Sciatic nerve (tissue), 2 donors: ENCODE data around the gene POLR3B. TPM values are rescaled to one million over a fixed set of nuclear protein-coding genes. Genes with fewer than 3 reads are reported as not detected.
A peak's percentile ranks its signal among the peaks of the same experiment; 100 is the strongest.
"Not testable (repeated sequence)": the region's sequence is repeated elsewhere in the genome, so short reads cannot be mapped to it uniquely, and the experiment has no call there.

Experiments used
- ATAC-seq: fragments of 200-7000 bp; cut with Tn5 transposase; one replicate; pipeline ENCODE4 v1.9.1; 2020; ENCODE audit warnings: mild to moderate bottlenecking, moderate library complexity
- DNase-seq: peaks from one replicate; pipeline ENCODE4 v3.0.0-alpha.2; 2020; ENCODE audit warnings: low spot score
- intact Hi-C: fragments of 100-400 bp; cut with DNase I; formaldehyde crosslinking; loops from one replicate; pipeline ENCODE4 v1.14.2; 2022
- total RNA-seq: library from RNA; stranded (reverse); fragmentation: NEBNext Ultra II Directional; extraction: Animal tissue kit (Norgen Biotek cat#: 25700); gene quantifications from one replicate; pipeline ENCODE4 v1.2.1, GENCODE V29; 2021
- donor health status: DM: no; HTN: no; CAD: no.
- donor health status: DM: no; HTN: no; CAD: no.

Gene POLR3B
- 6.1 TPM for total RNA-seq

DNA sequence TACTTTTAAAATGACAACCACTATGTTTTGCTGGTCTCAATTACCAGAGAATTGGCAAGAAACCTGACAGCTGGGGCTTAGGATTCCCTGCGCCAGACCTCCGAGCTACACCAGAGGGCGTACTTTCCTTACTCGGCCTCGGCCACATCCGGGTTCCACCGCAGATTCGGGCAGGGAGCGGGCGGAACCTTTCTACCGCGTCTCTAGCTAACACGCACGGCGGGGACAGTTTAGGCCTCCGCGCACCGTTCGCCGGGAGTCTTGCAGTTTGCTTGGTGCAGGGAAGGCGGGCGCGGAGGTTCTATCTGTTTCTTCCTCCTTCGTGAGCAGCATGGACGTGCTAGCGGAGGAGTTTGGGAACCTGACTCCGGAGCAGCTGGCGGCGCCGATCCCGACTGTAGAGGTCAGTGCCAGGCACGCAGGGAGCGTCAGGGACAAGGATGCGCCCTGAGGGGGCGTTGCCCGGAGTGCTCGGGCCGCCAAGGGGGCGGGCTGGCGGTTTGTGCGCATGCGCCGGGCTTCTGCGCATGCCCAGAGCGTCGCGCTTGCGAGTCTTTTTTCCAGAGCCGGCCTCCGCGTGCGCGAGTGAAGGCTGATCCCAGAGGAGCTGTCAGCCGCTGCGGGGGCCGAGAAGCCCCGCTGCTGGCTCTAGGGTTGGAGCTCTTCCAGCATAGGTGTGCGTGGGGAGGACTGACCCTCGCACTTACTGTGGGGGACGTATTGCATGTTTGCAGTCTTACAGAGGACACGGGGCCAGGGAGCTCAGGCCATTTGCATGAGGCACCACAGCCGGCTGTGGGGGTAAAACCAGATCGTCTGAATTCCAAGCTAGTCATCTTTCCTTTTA lies at the start of gene POLR3B:
POLR3B (plus strand) TSS at position 200 of the 847 bp plus-strand sequence; CDS start at position 332, 132 bp downstream.
- intact Hi-C loops, result loop anchor here (2.0 to 10.0 kb wide), 2 partner anchors 77 to 123 kb away; no protein-coding TSS in a partner anchor
- ATAC-seq (peak; percentile 98), DNase-seq (peak; percentile 97)

DNA sequence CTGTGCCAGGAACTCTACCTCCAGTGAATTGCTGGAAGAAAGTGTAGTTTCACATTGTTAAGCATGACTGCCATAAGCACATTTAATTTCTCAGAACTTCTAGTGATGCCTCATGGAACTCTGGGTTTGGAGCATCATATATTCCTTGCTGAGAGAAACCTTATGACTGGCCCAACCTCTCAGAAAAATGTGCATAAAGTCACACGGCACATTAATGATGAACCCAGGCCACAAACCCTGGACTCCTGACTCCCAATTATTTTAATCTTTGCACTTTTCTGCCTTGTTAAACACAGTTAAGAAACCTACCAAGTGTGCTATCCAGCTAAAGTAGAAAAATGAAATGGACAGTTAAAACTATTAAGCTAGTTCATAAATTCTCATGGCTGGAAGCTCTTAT lies 49.4 kb upstream of the POLR3B start:
- ATAC-seq, result no peak
- intact Hi-C loops, result no loop called here
- DNase-seq, result no peak

DNA sequence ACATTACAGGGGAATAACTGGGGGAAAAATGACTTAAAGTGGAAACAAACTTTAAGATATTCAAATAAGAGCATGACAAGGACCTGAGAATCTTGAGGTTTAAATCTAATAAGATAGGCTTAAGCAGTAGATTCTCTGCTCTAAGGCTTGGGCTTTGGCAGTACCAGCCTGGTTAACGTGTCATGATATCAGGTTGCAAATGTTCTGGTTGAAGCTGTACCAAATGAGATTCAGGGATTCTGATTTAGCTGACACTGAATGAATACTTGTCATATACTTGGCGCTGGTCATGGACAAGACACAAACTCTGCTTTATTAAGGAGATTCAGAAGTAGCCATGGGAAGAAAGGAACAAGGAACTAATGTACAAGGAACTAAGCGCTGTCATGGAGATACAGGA lies 48.9 kb upstream of the POLR3B start:
- ATAC-seq (no peak), DNase-seq (no peak)
- intact Hi-C loops, result no loop called here

DNA sequence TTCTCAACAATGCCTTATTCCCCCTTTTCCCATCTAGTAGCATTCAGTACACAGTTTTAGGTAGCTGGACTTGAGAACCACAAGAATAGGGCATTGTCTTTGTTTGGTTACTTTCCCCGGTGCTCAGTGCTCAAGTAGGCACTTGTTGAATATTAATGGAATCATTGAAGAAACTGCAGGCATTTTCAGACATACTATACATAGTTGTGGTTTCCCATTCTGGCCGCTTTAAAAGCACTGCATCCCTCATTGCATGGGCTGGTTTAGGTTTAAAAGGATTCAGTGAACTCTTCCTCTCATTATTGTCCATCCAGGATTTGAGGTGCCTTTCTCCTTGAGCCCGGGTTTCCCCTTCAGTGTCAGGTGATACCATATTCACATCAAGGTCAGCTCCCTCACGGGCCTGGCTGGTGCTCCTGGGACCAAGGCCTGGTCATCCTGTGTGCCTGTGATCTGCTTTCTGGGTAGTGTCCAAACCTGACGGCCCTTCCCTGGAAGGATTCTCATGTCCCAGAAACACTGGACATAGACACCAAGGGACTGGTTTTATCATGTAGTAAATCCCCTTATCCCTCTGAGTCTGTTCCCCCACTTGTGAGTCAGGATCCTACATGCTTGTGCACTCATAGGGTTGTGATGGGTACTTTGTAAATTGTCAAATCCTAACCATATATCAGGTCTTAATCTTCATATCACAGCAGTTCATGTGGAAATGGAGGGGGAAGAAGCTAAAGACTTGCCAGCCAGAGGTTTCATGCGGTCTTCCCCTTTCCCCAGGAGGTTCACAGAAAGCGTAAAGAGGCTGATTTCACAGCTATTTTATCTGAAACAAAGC lies 47.7 kb upstream of the POLR3B start:
- peak; percentile 25 for ATAC-seq
- DNase-seq, result no peak
- intact Hi-C loops, result no loop called here

DNA sequence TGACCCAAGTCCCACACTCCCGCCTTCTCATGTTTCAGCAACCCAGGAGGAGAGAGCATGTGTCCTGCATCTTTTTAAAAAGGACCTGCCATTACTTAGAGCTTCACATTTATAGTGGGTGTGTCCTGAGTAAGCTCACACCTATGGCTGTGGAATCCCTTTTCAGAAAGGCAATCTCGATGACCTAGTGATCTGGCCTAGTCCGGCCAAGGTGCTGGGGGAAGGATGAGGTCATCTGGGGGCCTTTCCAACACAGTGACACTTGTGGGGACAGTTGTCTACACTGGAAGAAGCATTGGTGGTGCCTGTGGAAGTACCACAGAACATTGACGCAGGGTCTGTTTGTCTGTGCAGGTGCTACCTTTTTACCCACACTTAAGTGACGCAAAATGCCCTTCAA lies 46.9 kb upstream of the POLR3B start:
- ATAC-seq (no peak), DNase-seq (no peak)
- intact Hi-C loops, result no loop called here

DNA sequence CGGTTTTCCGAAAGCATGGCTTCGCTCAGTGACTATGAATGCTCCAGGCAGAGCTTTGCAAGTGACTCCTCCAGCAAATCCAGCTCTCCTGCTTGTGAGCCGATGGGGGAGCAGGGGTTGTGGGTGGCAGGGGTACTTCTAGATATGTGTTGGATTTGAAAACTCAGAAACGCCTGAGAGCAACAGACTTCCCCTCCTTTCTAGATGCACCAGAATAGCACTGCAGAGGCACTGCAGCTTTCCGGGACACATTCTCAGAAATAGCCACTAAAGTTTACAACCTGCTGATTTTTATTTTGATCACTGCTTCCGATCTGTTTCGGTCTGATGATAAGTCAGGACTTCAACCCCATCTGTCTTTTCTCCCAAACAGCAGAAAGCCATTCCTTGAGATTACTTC lies 46.4 kb upstream of the POLR3B start:
- intact Hi-C loops, result no loop called here
- ATAC-seq, result no peak
- no peak for DNase-seq

DNA sequence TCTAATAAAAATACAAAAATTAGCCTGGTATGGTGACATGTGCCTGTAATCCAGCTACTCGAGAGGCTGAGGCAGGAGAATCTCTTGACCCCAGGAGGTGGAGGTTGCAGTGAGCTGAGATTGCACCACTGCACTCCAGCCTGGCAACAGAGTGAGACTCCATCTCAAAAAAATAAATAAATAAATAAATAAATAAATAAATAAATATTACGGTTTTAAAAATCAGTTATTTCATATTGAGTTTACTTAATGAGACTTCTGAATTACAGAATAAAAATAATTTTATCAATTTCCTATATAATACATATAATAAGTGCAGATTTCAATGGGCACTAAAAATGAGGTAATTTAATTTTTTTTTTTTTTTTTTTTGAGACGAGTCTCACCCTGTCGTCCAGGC lies 44.1 kb upstream of the POLR3B start:
- ATAC-seq, DNase-seq, intact Hi-C loops: not testable (repeated sequence)

DNA sequence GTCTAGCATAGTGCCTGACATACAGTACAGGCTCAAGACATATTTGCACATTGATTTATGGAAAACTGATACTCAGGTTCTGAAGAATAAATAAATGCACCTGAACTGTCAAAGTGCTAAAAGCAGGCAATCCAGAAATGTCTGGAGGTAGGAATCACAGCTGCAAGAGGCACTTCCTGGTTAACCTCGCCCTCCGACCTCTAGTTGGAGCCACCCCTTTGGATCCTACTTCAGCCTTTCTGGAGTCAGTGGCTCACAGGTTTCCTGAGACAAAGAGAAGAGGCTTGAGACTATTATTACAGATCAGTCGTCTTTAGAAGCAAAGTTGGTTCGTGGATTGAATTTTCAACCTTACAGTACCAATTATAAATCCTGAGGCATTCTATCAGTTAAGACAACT lies 42.0 kb upstream of the POLR3B start:
- intact Hi-C loops, result no loop called here
- DNase-seq (no peak), ATAC-seq (no peak)

DNA sequence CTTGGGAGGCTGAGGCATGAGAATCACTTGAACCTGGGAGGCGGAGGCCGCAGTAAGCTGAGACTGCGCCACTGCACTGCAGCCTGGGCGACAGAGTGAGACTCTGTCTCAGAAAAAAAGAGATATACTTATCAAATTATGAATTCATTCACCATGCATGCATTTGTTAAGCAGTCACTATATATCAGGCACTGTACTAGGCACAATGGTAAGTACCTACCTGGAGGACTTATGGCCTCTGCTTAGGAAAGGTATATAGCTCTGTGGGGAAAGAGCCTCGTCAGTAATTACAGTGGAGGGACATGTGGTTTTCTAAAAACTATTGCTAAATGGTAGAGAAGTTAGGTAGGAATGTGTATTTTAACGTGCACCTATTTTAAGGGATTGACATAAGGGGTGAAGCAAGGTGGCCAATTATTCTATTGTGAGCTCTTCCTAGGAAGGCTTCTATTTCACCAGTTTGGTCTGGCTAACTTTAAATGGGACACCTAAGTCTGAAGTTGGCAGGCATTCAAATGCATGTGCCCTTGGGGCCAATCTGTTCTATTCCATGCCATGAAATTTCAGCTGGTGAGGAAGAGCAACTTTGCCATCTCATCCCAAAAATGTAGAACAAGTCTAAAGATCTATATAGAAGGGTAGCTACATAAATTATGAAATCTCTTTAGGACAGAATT lies 40.0 kb upstream of the POLR3B start:
- no peak for DNase-seq
- no peak for ATAC-seq
- intact Hi-C loops, result no loop called here

DNA sequence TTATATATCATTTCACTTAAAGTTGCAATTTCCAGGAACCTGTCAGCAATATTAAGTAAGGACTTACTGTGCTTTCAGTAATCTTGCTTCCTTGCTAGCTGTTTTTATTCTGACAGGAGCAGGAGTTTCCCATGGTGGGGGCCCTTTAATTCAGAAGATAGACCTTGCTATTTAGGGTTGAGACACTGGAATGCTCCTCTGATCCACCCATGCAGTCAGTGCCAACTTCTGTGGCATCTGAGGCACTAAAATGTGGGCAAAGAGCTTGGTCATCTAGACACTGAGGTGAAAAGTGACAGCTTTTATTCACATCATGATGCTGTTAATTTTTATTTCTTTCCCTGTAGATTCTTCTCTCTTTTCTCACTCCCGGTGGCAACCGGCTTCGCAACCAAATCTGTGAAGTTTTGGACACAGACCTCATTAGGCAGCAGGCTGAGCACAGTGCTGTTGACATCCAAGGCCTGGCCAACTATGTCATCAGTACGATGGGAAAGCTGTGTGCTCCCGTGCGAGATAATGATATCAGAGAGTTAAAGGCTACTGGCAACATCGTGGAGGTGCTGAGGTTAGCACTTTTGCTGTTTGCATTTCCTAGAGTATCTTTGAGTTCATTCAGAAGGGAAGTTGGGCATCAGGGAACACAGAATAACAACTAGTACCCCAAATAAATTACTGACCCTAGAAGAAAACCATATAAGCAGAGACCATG lies 36.3 kb upstream of the POLR3B start:
- intact Hi-C loops, result no loop called here
- ATAC-seq, result no peak

DNA sequence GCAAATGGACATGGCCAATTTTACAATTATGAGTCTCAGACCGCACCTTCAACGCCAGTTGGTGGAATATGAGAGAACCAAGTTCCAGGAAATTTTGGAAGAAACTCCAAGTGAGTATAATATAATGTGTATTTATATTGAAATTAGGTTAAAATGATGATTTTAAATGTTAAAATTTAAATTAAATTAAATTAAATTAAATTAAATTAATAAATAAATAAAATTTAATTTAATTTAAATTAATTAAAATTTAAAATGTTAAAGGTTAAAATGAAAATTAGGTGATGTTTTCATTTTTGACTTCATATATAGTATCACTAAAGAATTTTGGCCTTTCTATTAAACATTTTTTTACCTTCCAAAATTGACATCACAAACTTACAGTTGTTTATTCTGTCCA lies 34.0 kb upstream of the POLR3B start:
- no peak for ATAC-seq
- no peak for DNase-seq
- intact Hi-C loops, result no loop called here

More for the DNA sequence above, 36.3 kb upstream of the POLR3B start:
- no peak for DNase-seq

DNA sequence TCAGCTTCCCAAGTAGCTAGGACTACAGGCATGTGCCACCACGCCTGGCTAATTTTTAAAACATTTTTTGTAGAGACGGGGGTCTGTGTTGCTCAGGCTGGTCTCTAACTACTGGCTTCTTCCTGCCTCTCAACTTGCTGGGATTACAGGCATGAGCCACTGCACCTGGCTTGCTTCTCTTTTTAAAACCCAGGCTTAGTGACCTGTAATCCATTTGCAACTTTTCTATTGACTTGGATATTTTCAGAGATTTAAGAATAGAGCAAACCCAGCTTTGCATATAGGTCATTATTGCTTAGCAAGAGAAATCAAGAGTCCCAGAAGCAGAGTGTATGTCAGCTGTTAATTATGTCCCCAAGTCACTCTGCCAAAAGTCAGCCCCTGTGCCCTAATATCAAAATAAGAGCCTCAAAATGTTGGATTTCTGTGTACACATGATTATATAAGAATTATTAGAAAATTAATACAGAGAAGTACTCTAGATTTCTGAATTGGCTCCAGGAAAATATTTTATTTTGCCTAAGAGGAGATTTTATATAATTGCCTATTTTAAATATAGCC lies 30.2 kb upstream of the POLR3B start:
- ATAC-seq, result no peak
- no peak for DNase-seq
- intact Hi-C loops, result no loop called here

DNA sequence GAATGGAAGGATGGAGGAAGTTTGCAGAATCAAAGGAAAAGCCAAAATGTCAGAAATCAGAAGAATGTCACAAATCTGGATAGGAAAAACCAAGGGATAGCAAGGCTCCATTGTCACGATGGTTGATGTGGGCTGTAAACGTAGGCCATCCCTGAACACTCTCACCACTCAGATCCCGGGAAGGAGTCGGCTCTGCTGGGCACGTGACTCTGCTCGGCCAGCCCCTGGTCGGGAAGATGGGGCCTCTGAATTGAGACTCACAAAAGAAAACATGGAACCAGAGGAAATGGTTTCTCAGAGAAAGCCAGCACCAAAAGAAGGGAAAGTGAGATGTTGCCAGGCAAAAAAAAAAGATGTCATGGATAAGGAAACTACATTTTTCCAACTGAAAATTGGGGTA lies 28.8 kb upstream of the POLR3B start:
- ATAC-seq (no peak), DNase-seq (no peak)
- intact Hi-C loops, result no loop called here

DNA sequence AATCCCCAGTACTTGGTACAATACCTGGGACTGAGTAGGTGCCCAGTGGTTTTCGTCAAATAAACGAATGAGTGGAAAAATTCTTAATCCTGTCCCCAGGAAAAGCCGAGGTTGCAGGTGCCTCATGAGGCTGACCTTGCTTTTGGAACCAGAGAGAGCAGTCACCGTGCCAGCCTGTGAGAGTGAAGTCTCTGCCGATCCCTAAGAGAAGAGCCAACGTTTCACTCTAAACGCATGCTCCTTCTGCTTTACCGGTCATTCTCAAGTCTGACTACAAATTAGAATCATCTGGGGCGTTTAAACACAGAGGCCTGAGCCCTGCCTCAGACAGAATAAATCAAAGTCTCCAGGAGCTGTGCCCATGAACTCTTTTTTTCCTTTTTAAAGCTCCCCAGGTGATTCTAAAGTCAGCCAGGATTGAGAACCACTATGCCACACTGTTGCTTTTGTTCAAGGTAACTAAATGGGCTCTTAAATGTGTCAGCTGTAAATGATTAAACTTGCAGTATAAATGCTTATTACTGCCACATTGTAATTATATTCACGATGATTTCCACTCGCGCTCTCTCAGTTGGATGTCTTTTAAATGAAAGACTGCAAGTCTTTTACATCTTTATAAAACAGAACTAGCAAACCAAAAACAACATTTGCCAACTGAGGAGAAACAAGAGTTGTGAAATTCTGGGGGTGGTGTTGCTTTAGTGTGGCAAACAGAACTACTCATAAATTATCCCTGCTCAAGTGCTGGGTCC lies 28.1 kb upstream of the POLR3B start:
- DNase-seq (no peak), ATAC-seq (peak; percentile 49)

DNA sequence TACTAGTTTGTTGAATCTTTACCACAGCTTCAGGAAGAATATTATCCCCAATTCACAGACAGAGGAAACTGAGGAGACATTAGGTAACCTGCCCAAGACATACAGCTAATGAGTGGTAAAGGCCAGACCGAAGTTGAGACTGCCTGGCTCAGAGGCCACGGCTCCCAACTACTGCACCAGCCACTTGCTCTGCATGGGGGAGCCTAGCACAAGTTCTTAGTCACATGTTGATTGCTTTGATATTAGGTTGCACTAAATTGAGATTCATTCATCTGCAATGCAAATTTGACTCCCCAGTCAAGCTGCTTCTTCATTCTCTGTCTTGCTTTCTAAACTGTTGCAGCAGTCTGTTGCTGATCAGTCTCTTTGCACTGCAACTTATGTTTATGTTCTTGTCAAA lies 25.9 kb upstream of the POLR3B start:
- no peak for ATAC-seq
- intact Hi-C loops, result no loop called here
- no peak for DNase-seq

More for the DNA sequence above, 28.1 kb upstream of the POLR3B start:
- intact Hi-C loops, result no loop called here

DNA sequence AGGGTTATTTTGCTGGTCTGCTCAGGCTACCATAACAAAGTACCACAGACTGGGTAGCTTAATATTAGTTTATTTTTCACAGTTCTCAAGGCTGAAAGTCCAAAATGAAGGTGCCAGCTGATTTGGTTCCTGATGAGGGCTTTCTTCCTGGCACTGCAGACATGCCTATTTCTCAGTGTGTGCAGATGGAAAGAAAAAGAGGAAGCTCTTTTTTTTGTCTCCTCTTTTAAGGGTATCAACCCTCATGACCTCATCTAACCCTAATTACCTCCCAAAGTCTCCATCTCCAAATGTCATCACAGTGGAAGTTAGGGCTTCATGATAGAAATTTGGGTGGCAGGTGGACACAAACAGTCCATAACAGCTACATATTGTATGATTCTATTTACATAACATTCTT lies 25.0 kb upstream of the POLR3B start:
- intact Hi-C loops, result no loop called here
- no peak for DNase-seq
- no peak for ATAC-seq

DNA sequence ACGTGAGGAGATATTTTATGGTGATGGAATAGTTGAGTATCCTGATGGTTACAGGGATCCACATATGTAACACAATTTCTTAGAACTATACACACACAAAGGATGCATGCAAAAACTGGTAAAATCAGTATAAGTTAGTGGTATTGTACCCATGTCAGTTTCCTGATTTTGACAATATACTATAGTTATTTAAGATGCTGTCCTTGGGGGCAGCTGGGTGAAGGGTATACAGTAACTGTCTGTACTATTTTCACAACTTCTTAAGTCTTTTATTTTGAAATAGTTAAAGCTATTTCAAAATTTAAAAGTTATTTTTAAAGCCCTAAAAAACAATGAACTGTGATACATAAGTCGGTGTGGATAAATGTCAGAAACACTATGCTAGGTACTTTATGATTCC lies 24.5 kb upstream of the POLR3B start:
- intact Hi-C loops, result no loop called here

DNA sequence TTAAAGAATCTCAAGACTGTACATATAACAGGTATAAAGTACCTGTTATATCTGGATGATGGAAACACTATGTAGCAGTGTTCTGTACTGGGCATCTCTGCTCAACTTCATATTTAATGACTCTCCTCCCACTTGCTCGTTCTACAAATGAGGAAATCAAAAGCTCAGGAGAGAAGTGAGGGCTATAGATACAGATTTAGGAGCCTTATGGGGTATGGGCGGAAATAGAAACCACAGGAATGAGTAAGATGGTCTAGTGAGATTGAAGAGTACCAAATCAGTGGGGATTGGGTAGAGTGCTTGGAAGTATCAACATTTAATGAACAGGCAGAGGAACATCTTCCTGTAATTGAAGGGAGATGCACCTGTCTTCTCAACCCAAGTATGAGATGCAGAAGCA lies 23.8 kb upstream of the POLR3B start:
- intact Hi-C loops, result no loop called here
- DNase-seq (no peak), ATAC-seq (no peak)

More for the DNA sequence above, 24.5 kb upstream of the POLR3B start:
- ATAC-seq (no peak), DNase-seq (no peak)
